ENCODE results near the gene MPO. TPM values are rescaled to one million over a fixed set of nuclear protein-coding genes. Genes with fewer than 3 reads are reported as not detected.

Gene MPO
- total and polyA plus RNA-seq, 2 experiments from 2014 or later: 0.13 TPM; not detected in 1

DNA sequence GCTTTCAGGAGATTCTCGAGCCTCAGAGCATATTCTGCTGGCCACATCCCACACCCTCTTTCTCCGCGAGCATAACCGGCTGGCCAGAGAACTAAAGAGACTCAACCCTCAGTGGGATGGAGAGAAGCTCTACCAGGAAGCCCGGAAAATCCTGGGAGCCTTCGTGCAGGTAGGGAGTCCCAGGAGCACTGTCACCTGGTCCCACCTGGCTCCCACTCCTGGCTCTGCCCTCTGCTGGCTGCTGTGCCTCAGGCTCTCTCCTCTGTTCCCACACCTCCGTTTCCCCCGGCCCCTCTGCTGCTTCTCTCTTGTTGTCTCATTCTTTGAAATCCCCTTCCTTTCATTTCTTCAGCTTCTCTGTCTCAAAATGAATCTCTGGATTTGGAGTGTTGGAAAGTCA, 25.9 kb downstream of the MPO start:
- no peaks in the 10 kb centered on the region for H3K9me3 ChIP-seq (ENCODE audit: low read depth)
- TF ChIP-seq, protein P1, sequence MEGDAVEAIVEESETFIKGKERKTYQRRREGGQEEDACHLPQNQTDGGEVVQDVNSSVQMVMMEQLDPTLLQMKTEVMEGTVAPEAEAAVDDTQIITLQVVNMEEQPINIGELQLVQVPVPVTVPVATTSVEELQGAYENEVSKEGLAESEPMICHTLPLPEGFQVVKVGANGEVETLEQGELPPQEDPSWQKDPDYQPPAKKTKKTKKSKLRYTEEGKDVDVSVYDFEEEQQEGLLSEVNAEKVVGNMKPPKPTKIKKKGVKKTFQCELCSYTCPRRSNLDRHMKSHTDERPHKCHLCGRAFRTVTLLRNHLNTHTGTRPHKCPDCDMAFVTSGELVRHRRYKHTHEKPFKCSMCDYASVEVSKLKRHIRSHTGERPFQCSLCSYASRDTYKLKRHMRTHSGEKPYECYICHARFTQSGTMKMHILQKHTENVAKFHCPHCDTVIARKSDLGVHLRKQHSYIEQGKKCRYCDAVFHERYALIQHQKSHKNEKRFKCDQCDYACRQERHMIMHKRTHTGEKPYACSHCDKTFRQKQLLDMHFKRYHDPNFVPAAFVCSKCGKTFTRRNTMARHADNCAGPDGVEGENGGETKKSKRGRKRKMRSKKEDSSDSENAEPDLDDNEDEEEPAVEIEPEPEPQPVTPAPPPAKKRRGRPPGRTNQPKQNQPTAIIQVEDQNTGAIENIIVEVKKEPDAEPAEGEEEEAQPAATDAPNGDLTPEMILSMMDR (IDR thresholded peaks at IDR 0.05; ENCODE audit: poor library complexity): peak; percentile 29
- no peak for TF ChIP-seq EZH2phosphoT487 (IDR thresholded peaks at IDR 0.05; ENCODE audit: low read depth, severe bottlenecking, unreplicated experiment)
- no peak overlapping the region for H3K4me2 ChIP-seq
- 22% methylated on average over 8 of the region's 8 CpGs for WGBS (ENCODE audit: low lambda C conversion rate, missing lambda C conversion rate)
- no peak overlapping the region for H3K4me3 ChIP-seq
- H3K4me1 ChIP-seq (ENCODE audit: insufficient read depth): peaks cover 2% of the 10 kb centered on the region
- H4K20me1 ChIP-seq (ENCODE audit: insufficient read depth, poor library complexity, severe bottlenecking): no peaks in the 10 kb centered on the region
- no peaks in the 10 kb centered on the region for H3K9me2 ChIP-seq (replicated peaks; ENCODE audit: insufficient read depth)
- no peak overlapping the region for H2AFZ ChIP-seq
- H3K36me3 ChIP-seq (replicated peaks; ENCODE audit: insufficient read depth, low read depth): no peaks in the 10 kb centered on the region
- no peaks in the 10 kb centered on the region for H3K79me2 ChIP-seq
- H3K27me3 ChIP-seq: peaks cover 67% of the 10 kb centered on the region
- DNase-seq (ENCODE audit: low spot score): peak; percentile 34
- H3K27ac ChIP-seq: no peak overlapping the region

DNA sequence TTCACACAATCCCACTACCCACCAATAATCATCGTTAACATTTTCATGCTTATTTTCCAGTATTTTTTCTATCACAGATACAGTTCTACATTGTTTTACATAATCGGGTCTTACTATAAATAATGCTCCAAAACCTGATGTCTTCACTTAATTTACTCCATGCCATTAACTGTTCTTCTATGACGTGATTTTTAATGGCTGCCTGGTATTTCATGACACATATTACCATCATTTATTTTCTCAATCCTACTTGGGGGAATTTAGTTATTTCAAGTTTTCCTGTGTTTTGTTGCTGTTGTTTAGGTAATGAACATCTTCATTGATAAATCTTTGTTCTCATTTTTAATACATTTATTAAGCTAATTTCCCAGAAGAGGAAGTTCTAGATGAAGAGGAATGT, 27.7 kb downstream of the MPO start:
- no peak overlapping the region for H2AFZ ChIP-seq
- H3K27ac ChIP-seq: no peak overlapping the region
- no peaks in the 10 kb centered on the region for H3K9me3 ChIP-seq (ENCODE audit: low read depth)
- no peaks in the 10 kb centered on the region for H3K36me3 ChIP-seq (replicated peaks; ENCODE audit: insufficient read depth, low read depth)
- no peak for DNase-seq (ENCODE audit: low spot score)
- no peaks in the 10 kb centered on the region for H4K20me1 ChIP-seq (ENCODE audit: insufficient read depth, poor library complexity, severe bottlenecking)
- TF ChIP-seq EZH2phosphoT487 (IDR thresholded peaks at IDR 0.05; ENCODE audit: low read depth, severe bottlenecking, unreplicated experiment) (no peak), EZH2 (IDR thresholded peaks at IDR 0.05; ENCODE audit: borderline replicate concordance) (no peak)
- TF ChIP-seq, protein P1 (IDR thresholded peaks at IDR 0.05; ENCODE audit: poor library complexity): no peak
- no peaks in the 10 kb centered on the region for H3K9me2 ChIP-seq (replicated peaks; ENCODE audit: insufficient read depth)
- no peak overlapping the region for H3K4me3 ChIP-seq
- H3K4me2 ChIP-seq: no peak overlapping the region
- H3K4me1 ChIP-seq (ENCODE audit: insufficient read depth): peaks cover 7% of the 10 kb centered on the region
- H3K27me3 ChIP-seq: peaks cover 64% of the 10 kb centered on the region
- H3K79me2 ChIP-seq: no peaks in the 10 kb centered on the region
- 91% methylated on average over 3 of the region's 3 CpGs for WGBS (ENCODE audit: low lambda C conversion rate, missing lambda C conversion rate)

DNA sequence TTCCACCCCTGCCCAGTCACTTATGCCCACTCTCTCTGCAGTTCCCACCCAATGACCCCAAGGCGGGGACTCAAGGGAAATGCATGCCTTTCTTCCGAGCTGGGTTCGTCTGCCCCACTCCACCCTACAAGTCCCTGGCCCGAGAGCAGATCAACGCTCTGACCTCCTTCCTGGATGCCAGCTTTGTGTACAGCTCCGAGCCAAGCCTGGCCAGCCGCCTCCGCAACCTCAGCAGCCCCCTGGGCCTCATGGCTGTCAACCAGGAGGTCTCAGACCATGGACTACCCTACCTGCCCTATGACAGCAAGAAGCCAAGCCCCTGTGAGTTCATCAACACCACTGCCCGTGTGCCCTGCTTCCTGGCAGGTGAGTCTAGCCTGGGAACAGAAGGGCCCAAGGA, 28.6 kb downstream of the MPO start:
- Histone ChIP-seq H3K4me3 (no peak overlapping the region), H3K4me1 (ENCODE audit: insufficient read depth) (peaks cover 7% of the 10 kb centered on the region), H3K27me3 (peaks cover 58% of the 10 kb centered on the region), H2AFZ (no peak overlapping the region), H3K79me2 (no peaks in the 10 kb centered on the region), H3K9me3 (ENCODE audit: low read depth) (no peaks in the 10 kb centered on the region), H4K20me1 (ENCODE audit: insufficient read depth, poor library complexity, severe bottlenecking) (no peaks in the 10 kb centered on the region), H3K4me2 (no peak overlapping the region), H3K36me3 (replicated peaks; ENCODE audit: insufficient read depth, low read depth) (no peaks in the 10 kb centered on the region), H3K27ac (no peak overlapping the region), H3K9me2 (replicated peaks; ENCODE audit: insufficient read depth) (no peaks in the 10 kb centered on the region)
- TF ChIP-seq EZH2 (IDR thresholded peaks at IDR 0.05; ENCODE audit: borderline replicate concordance): no peak
- TF ChIP-seq, protein P1 (IDR thresholded peaks at IDR 0.05; ENCODE audit: poor library complexity): no peak
- no peak for TF ChIP-seq EZH2phosphoT487 (IDR thresholded peaks at IDR 0.05; ENCODE audit: low read depth, severe bottlenecking, unreplicated experiment)
- DNase-seq (ENCODE audit: low spot score): peak; percentile 2
- WGBS (ENCODE audit: low lambda C conversion rate, missing lambda C conversion rate): 76% methylated on average over 9 of the region's 9 CpGs

All from hepatocyte (in vitro differentiated cells).